HEK293T (cell line): Measurements from ENCODE around the gene LIN7B.

Source experiments
- ARNT ChIP-seq: fragments of 450-650 bp; IDR thresholded peaks from 2 replicates; pipeline ENCODE4 v1.6.1; 2017; ENCODE audit warnings: mild to moderate bottlenecking
- FOXA1 ChIP-seq: fragments of 450-650 bp; IDR thresholded peaks from 2 replicates; pipeline ENCODE4 v1.6.1; 2016; ENCODE audit warnings: mild to moderate bottlenecking
- FOXK2 ChIP-seq: fragments of 450-650 bp; IDR thresholded peaks from 2 replicates; pipeline ENCODE4 v1.6.1; 2016; ENCODE audit warnings: mild to moderate bottlenecking
- FOXM1 ChIP-seq: fragments of 450-650 bp; IDR thresholded peaks from 2 replicates; pipeline ENCODE4 v1.6.1; 2017; ENCODE audit warnings: mild to moderate bottlenecking, borderline replicate concordance
- HDGF ChIP-seq: fragments of 450-650 bp; IDR thresholded peaks from 2 replicates; pipeline ENCODE4 v1.6.1; 2017; ENCODE audit warnings: antibody characterized with exemption, borderline replicate concordance
- SP1 ChIP-seq: fragments of 450-650 bp; IDR thresholded peaks from 2 replicates; pipeline ENCODE4 v1.6.1; 2017
- SUZ12 ChIP-seq: fragments of 450-650 bp; IDR thresholded peaks from 2 replicates; pipeline ENCODE4 v1.6.1; 2016; ENCODE audit warnings: mild to moderate bottlenecking
- TARDBP ChIP-seq: fragments of 450-650 bp; IDR thresholded peaks from 2 replicates; pipeline ENCODE4 v1.6.1; 2016

DNA sequence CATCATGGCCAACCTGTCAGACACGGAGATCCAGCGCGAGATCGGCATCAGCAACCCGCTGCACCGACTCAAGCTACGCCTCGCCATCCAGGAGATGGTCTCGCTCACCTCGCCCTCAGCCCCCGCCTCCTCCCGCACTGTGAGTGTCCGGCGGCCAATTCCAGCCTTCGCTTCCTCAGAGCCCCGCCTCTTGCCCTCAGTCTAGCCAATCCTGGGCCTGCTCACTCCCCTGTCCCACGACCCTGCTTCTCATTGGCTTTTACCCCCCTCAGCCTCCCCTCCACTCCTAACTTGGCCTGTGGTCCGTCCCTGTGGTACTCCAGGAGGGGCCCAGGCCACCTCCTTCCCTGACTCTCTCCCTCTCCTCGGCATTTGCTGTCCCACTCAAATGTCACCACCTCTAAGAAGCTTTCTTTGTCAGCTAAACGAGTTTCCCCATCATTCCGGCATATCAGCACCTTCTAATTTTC lies 28.7 kb downstream of the LIN7B start:
- no peak for TF ChIP-seq FOXK2
- TF ChIP-seq FOXM1 = no peak
- TF ChIP-seq SUZ12 = no peak
- TF ChIP-seq TARDBP = no peak
- no peak for TF ChIP-seq FOXA1
- no peak for TF ChIP-seq SP1
- TF ChIP-seq ARNT = no peak
- peak; percentile 73; the same call in 1 of the 2 replicates for TF ChIP-seq HDGF
